Testis (tissue), 3 donors: ENCODE results near the gene MEIS2. TPM values are rescaled to one million over a fixed set of nuclear protein-coding genes. Genes with fewer than 3 reads are reported as not detected.

Experiments used
- DNase-seq: peaks from one replicate; pipeline ENCODE4 v3.0.0-alpha.2; 2019
- H3K27ac ChIP-seq, 2 donors: fragments of 200-600 bp; sonication (generic); one replicate each; pipeline ENCODE4 v1.5.1; 2019
- H3K27me3 ChIP-seq: fragments of 200-600 bp; sonication (generic); one replicate; pipeline ENCODE4 v1.5.1; 2019
- H3K36me3 ChIP-seq: fragments of 200-600 bp; sonication (generic); one replicate; pipeline ENCODE4 v1.5.1; 2017; ENCODE audit warnings: low read depth; ENCODE audit errors: missing control alignments
- H3K4me1 ChIP-seq: fragments of 200-600 bp; sonication (generic); one replicate; pipeline ENCODE4 v1.5.1; 2019
- H3K4me3 ChIP-seq, 2 donors: fragments of 200-600 bp; sonication (generic); one replicate each; pipeline ENCODE4 v1.5.1; 2017 to 2019
- H3K9me3 ChIP-seq: fragments of 200-600 bp; sonication (generic); one replicate; pipeline ENCODE4 v1.5.1; 2017
- CTCF ChIP-seq, 3 experiments: fragments of 450-650 bp in 2 of 3; fragments of 200-600 bp in 1 of 3; sonication (generic) in 1 of 3; IDR thresholded peaks; one replicate each; pipeline ENCODE4 v1.5.1; 2016 to 2019; ENCODE audit warnings: antibody characterized with exemption in 3 of 3, mild to moderate bottlenecking in 2 of 3, moderate library complexity in 1 of 3
- POLR2A ChIP-seq: fragments of 450-650 bp; IDR thresholded peaks from one replicate; pipeline ENCODE4 v1.6.1; 2017; ENCODE audit warnings: antibody characterized with exemption, mild to moderate bottlenecking, moderate library complexity
- WGBS, 2 donors: methylation state at CpG; one replicate each; pipeline ENCODE4 v1.1.5; 2018; 5-methylcytosine and 5-hydroxymethylcytosine counted together
- intact Hi-C: fragments of 100-400 bp; cut with DNase I; formaldehyde crosslinking; loops from one replicate; pipeline ENCODE4 v1.15.1; 2023; ENCODE audit warnings: low total_unique reads
- polyA plus RNA-seq: library from polyadenylated mRNA; stranded (reverse); fragments of 350-450 nt; fragmentation: Illumina TruSeq; extraction: RNeasy Lipid Tissue Mini Kit (QIAGEN cat#74804); gene quantifications from one replicate; pipeline ENCODE4 v1.2.3, GENCODE V29; 2014; ENCODE audit warnings: low read depth, low replicate concordance; ENCODE audit not compliant: insufficient read depth
- total RNA-seq, 2 donors: library from RNA; depleted of rRNA; stranded (reverse); fragments of >200 nt; gene quantifications; one replicate each; pipeline ENCODE4 v1.2.3, GENCODE V29; 2016

The MEIS2 gene
- total and polyA plus RNA-seq, 3 donors from 2014 or later, result 7.0 to 19.4 (median 15.7) TPM

- H3K36me3 ChIP-seq, result no peaks in the 10 kb centered on the region
- intact Hi-C loops, result no loop called here
- WGBS, 2 donors, result 59 to 68% methylated on average over 3 of the region's 3 CpGs
- H3K27ac ChIP-seq, result no peak overlapping the region
- H3K27me3 ChIP-seq, result no peaks in the 10 kb centered on the region
- no peak overlapping the region for H3K4me3 ChIP-seq
- no peak for TF ChIP-seq CTCF (IDR thresholded peaks at IDR 0.05)
- DNase-seq, result no peak
- peaks cover 4% of the 10 kb centered on the region for H3K4me1 ChIP-seq
- no peaks in the 10 kb centered on the region for H3K9me3 ChIP-seq
Observed at GRCh38 chr15:37111427-37111717, 11.0 kb upstream of the MEIS2 start.

DNA sequence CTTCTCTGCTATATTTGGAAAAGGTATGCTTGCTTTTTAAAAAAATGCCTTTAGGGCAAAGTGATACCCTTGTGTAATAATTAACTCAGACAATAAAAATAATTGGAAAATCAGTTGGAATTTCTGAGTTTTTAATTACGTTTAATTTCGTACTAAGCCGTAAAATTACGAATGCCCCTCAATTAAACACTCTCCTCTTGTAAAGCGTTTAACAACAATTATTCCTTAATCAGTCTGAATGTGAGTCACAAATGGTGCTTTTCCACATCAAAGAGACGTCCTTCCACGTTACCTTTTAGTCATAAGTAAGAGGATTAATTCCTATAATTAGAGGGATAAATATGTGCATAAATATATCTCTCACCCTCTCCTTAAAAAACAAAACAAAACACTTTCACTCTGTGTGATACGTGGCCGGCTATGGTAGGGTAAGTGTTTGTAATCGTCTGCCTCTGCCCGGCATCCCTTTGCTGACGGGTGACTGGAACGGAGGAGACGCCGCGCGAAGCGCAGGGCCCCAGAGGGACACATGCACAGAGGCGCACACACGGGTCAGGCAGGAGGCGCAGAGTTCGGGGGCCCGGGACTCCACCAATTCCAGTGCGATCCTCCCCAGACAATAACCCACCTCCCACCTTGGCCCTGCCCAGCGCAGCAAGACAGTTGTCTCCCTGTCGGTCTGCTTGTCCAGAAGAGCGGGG, 9.7 kb upstream of the MEIS2 start:
- no peaks in the 10 kb centered on the region for H3K9me3 ChIP-seq
- H3K27ac ChIP-seq, result no peak overlapping the region
- H3K27me3 ChIP-seq, result no peaks in the 10 kb centered on the region
- H3K36me3 ChIP-seq, result no peaks in the 10 kb centered on the region
- peaks cover 6% of the 10 kb centered on the region for H3K4me1 ChIP-seq
- 26 to 36% methylated on average over 20 to 27 of the region's 27 CpGs for WGBS, 2 donors
- no peak for TF ChIP-seq CTCF (IDR thresholded peaks at IDR 0.05)
- no peak for DNase-seq
- peak overlapping the region in 1 of 2 donors; percentile 53 for H3K4me3 ChIP-seq
- intact Hi-C loops, result loop anchor here (5.0 kb wide), 1 partner anchor 228 kb away; no protein-coding TSS in a partner anchor

GRCh38 chr15:37109168-37109871, 9.0 kb upstream of the MEIS2 start:
- Histone ChIP-seq H3K4me3 (no peak overlapping the region), H3K36me3 (no peaks in the 10 kb centered on the region), H3K27ac (no peak overlapping the region), H3K27me3 (no peaks in the 10 kb centered on the region), H3K9me3 (no peaks in the 10 kb centered on the region), H3K4me1 (peaks cover 6% of the 10 kb centered on the region)
- intact Hi-C loops, result loop anchor here (5.0 kb wide), 1 partner anchor 227 kb away; no protein-coding TSS in a partner anchor
- WGBS, 2 donors, result 47 to 53% methylated on average over 18 of the region's 18 CpGs
- DNase-seq, result no peak
- TF ChIP-seq POLR2A (no peak), CTCF (IDR thresholded peaks at IDR 0.05) (no peak)

- Histone ChIP-seq H3K4me1 (peaks cover 6% of the 10 kb centered on the region), H3K9me3 (no peaks in the 10 kb centered on the region), H3K4me3 (no peak overlapping the region), H3K27ac (no peak overlapping the region), H3K27me3 (no peaks in the 10 kb centered on the region), H3K36me3 (no peaks in the 10 kb centered on the region)
- no peak for DNase-seq
- 61 to 78% methylated on average over 15 of the region's 15 CpGs for WGBS, 2 donors
- TF ChIP-seq POLR2A (no peak), CTCF (IDR thresholded peaks at IDR 0.05) (no peak)
- intact Hi-C loops, result loop anchor here (5.0 kb wide), 1 partner anchor 226 kb away; no protein-coding TSS in a partner anchor
Observed at GRCh38 chr15:37108381-37109167, 8.2 kb upstream of the MEIS2 start.
